ENCODE measurements around the gene ZBTB47. TPM values are rescaled to one million over a fixed set of nuclear protein-coding genes. Genes with fewer than 3 reads are reported as not detected.

Gene ZBTB47
- total RNA-seq, 1 donor from 2014 or later: 22.1 TPM

GRCh38 chr3:42665050-42665878 lies 11.8 kb downstream of the ZBTB47 start:
- no peak for DNase-seq

DNA sequence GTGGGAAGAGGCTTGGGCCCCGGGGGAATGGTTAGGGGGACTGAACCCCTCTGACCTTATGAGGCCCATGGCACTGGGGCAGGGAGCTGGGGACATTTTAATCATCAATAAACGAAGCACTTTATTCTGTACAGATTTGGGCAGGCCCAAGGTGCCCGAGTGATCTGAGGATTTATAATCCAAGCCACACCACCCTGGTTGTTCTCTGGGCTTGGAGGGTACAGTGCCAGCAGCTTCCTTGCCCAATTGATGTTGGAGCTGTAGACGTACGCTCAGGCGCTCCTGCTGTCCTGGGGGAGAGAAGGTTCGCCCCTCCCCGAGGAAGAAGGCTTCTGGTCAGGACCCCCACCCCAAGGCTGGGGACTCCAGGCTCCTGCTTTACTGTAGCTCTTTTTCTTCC lies 12.5 kb downstream of the ZBTB47 start:
- DNase-seq: no peak

DNA sequence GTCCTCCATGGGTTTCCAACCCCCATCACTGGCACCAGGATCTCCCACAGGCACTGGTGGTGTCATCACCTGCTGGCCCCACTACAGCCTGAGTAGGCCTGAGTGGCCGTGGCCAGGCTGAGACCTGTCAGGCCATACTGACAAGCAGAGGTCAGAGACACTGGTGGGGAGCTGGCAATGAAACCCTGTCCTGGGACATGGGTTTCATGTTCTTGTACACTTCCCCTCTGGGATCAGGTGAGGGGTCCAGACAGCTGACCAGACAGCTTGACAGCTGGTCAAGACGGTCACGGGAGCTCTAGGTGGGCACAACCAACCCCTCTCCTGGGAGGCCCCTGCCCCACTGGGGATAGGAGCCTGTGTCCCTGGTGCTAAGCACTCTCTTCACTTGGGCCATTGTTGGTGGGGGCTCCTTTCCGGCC lies 13.1 kb downstream of the ZBTB47 start:
- no peak for DNase-seq

GRCh38 chr3:42667096-42667522 lies 13.6 kb downstream of the ZBTB47 start:
- no peak for DNase-seq

GRCh38 chr3:42667523-42668412 lies 14.3 kb downstream of the ZBTB47 start:
- no peak for DNase-seq

GRCh38 chr3:42668413-42668760 lies 14.9 kb downstream of the ZBTB47 start:
- DNase-seq: no peak

DNA sequence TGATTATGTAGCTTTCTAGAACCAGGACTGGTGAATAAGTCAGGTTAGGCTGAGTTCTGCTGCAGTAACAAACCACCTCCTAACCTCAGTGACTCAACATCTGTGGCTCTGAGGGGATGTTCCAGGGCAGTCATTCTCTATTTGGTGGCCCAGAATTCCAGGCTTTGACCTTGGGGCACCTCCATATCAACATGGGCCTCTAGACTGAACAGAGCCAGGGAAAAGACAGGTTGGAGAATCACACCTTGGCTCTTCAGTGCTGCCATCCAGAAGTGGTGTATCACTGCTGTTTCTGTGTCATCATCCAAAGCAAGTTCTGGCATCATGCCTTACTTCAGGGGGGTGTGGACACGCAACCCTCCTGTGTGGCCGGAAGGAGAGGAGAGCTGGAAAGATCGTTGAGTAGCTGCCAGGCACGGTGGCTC lies 15.3 kb downstream of the ZBTB47 start:
- DNase-seq: no peak

DNA sequence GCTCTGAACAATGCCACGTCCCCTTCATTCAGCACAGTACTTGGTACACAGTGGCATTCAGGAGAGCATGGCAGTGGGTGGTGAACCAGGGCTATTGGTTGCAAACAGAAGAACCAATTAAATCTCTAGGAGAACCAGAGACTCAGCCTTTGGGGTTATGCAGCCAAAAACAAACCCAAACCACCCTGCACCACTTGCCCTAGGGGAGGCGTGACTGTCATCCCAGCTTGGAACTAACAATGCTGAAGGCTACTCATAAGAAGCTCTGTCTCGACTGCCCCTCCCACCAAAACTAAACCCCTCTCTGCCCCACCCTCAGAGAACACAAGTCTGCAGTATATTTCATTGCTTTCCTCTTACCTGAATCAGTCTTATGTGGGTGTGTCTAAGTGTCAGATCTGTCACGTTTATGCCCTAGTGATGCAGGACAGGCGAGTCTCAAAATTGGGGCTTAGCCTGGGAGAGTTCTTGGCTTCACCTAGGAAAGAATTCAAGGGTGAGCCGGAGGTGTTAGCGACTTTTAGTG lies 16.6 kb downstream of the ZBTB47 start:
- DNase-seq: no peak

DNA sequence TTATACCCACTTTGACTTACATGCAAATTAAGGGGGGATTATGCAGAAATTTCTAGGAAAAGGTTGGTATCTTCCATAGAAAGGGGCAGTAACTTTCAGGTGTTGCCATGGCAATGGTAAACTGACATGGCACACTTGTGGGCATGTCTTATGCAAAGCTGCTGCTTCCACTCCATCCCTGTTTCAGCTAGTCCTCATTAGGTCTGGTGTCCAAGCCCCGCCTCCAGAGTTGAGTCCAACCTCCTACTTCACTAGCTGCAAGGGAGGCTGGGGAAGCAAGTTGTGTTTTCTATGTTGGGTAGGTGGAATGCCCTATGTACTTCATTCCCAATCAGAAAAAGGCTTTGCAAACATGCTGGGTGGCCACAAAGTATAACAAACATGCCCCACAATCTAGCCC lies 17.2 kb downstream of the ZBTB47 start:
- no peak for DNase-seq

DNA sequence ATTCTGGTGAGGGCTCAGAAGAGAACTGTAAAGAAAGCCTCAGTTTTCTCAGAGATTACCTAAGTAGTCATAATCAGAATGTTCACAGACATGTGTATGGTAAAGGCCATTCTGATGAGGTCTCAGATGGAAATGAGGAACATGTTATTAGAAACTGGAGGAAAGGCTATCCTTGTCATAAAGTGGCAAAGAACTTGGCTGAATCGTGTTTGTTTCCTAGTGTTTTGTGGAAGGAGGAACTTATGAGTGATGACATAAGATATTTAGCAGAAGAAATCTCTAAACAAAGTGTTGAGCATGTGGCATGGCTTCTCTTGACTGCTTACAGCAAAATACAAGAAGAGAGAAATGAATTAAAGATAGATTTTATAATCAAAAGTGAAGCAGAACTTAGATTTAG lies 19.0 kb downstream of the ZBTB47 start:
- no peak for DNase-seq

DNA sequence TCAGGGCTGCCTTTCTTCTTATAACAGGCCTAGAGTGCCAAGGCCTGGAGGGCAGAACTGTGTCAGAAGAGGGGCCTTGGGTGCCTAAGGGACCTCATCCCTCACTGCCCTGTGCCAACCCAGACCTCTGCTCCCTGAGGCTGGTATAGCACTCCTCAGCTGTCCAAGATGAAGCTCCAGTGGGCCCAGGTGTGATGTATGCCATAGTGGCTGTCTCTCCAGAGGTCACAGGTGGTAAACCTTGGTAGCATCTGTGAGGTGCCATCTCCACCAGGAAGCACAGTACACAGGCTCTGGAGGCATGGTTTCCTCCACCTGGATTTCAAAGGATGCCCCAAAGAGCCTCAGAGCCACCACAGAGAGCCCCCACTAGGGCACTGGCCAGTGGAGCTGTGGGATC lies 19.6 kb downstream of the ZBTB47 start:
- DNase-seq: no peak

DNA sequence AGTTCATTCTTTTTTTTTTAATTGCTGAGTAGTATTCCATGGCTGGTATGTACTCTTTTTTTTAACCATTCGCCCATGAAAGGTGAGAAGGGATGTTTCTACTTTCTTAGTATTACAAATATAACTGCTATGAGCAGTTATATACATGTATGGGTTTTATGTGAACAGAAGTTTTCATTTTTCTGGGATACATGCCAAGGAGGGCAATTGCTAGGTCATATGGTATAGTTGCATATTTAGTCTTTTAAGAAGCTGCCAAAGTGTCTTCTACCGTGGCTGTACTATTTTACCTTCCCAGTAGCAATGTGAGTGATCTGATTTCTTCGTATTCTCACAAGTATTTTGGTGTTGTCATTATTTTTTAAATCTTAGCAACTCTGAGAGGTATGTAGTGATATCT lies 20.6 kb downstream of the ZBTB47 start:
- no peak for DNase-seq

GRCh38 chr3:42675909-42676308 lies 22.4 kb downstream of the ZBTB47 start:
- no peak for DNase-seq

DNA sequence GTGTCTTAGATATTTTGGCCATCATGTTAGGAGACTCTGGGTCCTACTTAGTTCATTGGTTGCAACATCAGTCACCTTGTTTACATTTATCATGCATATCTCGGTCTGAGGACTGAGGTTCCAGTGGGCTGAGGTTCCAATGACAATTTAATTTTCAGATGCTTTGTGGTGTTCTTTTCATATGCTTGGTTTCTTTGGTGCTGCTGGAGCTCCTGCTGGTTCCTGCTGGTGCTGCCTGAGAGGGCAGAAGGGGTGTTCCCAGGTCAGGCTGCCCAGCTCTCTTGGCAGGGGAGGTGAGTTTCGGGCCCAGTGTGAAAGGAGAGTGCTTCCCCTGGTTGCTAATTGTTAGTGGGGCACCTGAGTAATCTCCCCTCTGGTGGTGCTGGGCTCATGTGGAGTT lies 24.9 kb downstream of the ZBTB47 start:
- no peak for DNase-seq

DNA sequence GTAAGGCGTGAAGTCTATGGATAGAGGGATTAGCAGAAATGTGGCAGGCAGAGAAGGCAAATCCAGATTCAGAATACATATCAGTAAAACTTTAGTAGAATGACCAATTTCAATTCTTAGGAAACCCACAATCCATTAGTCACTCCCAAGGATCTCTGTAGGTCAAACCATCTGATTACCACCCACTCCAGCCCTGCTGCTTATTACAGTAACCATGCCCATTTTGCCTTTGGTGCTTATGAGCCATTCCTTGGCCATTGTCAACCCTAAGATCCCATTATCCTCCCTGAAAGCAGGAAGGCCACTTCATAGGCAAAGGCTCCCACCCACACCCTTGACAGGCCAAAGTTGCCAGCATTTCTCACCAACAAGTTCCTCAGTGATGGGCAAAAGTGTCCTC lies 26.8 kb downstream of the ZBTB47 start:
- no peak for DNase-seq

- no peak for DNase-seq
These were observed 27.3 kb downstream of the ZBTB47 start for GRCh38 chr3:42680806-42681205.

GRCh38 chr3:42681361-42682038 lies 28.0 kb downstream of the ZBTB47 start:
- no peak for DNase-seq

- DNase-seq: no peak
These were observed 29.0 kb downstream of the ZBTB47 start for GRCh38 chr3:42682301-42683070.

DNA sequence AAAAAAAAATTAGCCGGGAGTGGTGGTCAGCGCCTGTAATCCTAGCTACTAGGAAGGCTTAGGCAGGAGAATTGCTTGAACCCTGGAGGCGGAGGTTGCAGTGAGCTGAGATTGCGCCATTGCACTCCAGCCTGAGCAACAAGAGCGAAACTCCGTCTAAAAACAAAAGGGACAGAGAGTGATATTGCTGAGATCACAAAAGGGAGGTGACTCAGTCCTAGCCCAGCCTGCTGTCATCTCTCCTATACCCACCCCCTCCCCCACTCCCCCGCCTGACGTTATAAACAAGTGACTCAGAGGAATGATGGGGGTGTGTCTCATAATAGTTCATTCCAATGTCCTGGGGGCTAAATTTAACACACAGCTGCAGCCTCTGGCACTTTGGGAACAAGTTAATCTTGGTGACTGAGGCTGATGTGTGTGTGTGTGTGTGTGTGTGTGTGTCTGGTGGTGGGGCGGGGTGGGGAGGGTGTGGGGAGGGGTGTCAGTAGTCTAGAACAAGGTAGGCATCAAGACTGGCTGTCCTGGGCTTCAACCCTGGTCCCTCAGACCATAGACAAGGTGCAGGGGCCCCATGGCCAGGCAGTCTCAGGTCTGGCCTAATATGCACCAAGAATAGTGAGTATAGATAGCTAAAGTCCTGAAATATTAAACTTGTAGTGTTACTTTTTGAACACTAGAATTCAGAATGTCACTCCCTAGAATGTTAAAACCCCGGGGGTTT lies 30.5 kb downstream of the ZBTB47 start:
- peak; percentile 84 for DNase-seq

- no peak for DNase-seq
These were observed 31.3 kb downstream of the ZBTB47 start for GRCh38 chr3:42684632-42685362.

Measured in occipital lobe (tissue), 2 donors.